ENCODE data around the gene FGF7. TPM values are rescaled to one million over a fixed set of nuclear protein-coding genes. Genes with fewer than 3 reads are reported as not detected.

Gene FGF7
- total and polyA plus RNA-seq, 2 donors (not counting 3 experiments of a cell fraction or from before 2014, with no cell fraction given): not detected

DNA sequence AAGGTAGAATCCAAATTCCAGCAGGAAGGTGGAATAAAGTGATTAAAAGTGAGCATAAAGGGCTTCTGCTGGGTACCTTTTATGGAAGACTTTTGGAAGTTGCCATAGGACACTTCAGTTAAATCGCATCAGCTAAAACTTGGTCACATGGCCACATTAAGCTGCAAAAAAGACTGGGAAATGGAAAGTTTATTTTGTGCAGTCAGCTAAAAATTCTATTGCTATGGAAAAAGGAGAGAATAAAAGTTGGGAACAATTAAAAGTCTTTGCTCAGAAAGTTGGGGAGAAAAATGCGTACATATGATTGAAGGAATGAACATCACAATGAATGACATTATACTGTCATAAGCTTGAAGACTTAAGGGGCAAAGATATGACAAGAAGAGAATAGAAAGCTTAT, 49.3 kb downstream of the FGF7 start:
- peaks cover 0 to 2% of the 10 kb centered on the region in 2 experiments for H3K27me3 ChIP-seq (ENCODE audit: control insufficient read depth in 2 of 2, insufficient read depth in 2 of 2, low read length in 2 of 2)
- H3K9me3 ChIP-seq (replicated peaks; ENCODE audit: control insufficient read depth, insufficient read depth, low read length): no peaks in the 10 kb centered on the region
- no peak overlapping the region for H3K4me2 ChIP-seq (ENCODE audit: insufficient read depth, low read length)
- TF ChIP-seq POLR2AphosphoS5 (IDR thresholded peaks at IDR 0.05; ENCODE audit: insufficient read depth, low read depth, low read length) (no peak), POLR2A (IDR thresholded peaks at IDR 0.05; ENCODE audit: low read depth, low read length) (no peak), MYC (IDR thresholded peaks at IDR 0.05; ENCODE audit: low read depth, low read length) (no peak), EZH2 (IDR thresholded peaks at IDR 0.05; ENCODE audit: borderline replicate concordance, low read depth, low read length, severe bottlenecking) (no peak), FOS (IDR thresholded peaks at IDR 0.05; ENCODE audit: borderline replicate concordance, insufficient read depth, low read length) (no peak), GATA2 (IDR thresholded peaks at IDR 0.05; ENCODE audit: insufficient read depth, insufficient read length, low read depth, low read length) (no peak), JUN (IDR thresholded peaks at IDR 0.05; ENCODE audit: borderline replicate concordance, insufficient read depth, insufficient read length, low read depth) (no peak)
- TF ChIP-seq, protein P1, sequence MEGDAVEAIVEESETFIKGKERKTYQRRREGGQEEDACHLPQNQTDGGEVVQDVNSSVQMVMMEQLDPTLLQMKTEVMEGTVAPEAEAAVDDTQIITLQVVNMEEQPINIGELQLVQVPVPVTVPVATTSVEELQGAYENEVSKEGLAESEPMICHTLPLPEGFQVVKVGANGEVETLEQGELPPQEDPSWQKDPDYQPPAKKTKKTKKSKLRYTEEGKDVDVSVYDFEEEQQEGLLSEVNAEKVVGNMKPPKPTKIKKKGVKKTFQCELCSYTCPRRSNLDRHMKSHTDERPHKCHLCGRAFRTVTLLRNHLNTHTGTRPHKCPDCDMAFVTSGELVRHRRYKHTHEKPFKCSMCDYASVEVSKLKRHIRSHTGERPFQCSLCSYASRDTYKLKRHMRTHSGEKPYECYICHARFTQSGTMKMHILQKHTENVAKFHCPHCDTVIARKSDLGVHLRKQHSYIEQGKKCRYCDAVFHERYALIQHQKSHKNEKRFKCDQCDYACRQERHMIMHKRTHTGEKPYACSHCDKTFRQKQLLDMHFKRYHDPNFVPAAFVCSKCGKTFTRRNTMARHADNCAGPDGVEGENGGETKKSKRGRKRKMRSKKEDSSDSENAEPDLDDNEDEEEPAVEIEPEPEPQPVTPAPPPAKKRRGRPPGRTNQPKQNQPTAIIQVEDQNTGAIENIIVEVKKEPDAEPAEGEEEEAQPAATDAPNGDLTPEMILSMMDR (IDR thresholded peaks at IDR 0.05; ENCODE audit: extremely low read depth in 1 of 2, insufficient read depth in 1 of 2, low read depth in 1 of 2, low read length in 2 of 2): no peak
- H2AFZ ChIP-seq (ENCODE audit: low read depth, low read length): no peak overlapping the region
- intact Hi-C loops (cut with micrococcal nuclease): loop anchor here (5.0 kb wide), 1 partner anchor 675 kb away; no protein-coding TSS in a partner anchor
- H3K4me1 ChIP-seq (ENCODE audit: control insufficient read depth, extremely low read depth, insufficient read depth, low read length): no peaks in the 10 kb centered on the region
- FAIRE-seq: no peak
- no peak overlapping the region for H3K9ac ChIP-seq (replicated peaks; ENCODE audit: extremely low read depth, insufficient read depth, low read length)
- ChIA-PET CTCF (interaction anchor here (0.9 to 2.4 kb wide), 12 partner anchors 12 to 673 kb away, joined by 3 to 34 read pairs (median 6); no protein-coding TSS in a partner anchor), POLR2A (no interaction called here)
- no peaks in the 10 kb centered on the region for H4K20me1 ChIP-seq (replicated peaks; ENCODE audit: control insufficient read depth, extremely low read depth, insufficient read depth, low read length)
- no peaks in the 10 kb centered on the region for H3K79me2 ChIP-seq (ENCODE audit: control insufficient read depth, insufficient read depth, low read length)
- no peaks in the 10 kb centered on the region for H3K36me3 ChIP-seq (ENCODE audit: control insufficient read depth in 2 of 2, extremely low read depth in 1 of 2, insufficient read depth in 2 of 2, low read length in 2 of 2)
- BruUV-seq (replicated peaks): no TSS peak
- dilution Hi-C loops (cut with MboI; ENCODE audit: extremely low pct_ligation_motif_present, low sequenced_read_pairs): no loop called here
- H3K27ac ChIP-seq (ENCODE audit: insufficient read depth, low read depth, low read length): no peak overlapping the region
- H3K4me3 ChIP-seq (replicated peaks in 1 of 3; ENCODE audit: insufficient read depth in 1 of 3, low read depth in 1 of 3, low read length in 3 of 3): no peak overlapping the region
- no peaks in the 10 kb centered on the region for H3K9me1 ChIP-seq (replicated peaks; ENCODE audit: control insufficient read depth, extremely low read depth, insufficient read depth, low read length)
- no peak for DNase-seq (ENCODE audit: low read depth, low spot score)
